Medulla oblongata (tissue), 1 donor: ENCODE measurements around the gene ZNF670.

Experiments used
- DNase-seq: peaks from one replicate; pipeline ENCODE4 v3.0.0-alpha.2; 2015; ENCODE audit errors: extremely low spot score

The ZNF670 gene

DNA sequence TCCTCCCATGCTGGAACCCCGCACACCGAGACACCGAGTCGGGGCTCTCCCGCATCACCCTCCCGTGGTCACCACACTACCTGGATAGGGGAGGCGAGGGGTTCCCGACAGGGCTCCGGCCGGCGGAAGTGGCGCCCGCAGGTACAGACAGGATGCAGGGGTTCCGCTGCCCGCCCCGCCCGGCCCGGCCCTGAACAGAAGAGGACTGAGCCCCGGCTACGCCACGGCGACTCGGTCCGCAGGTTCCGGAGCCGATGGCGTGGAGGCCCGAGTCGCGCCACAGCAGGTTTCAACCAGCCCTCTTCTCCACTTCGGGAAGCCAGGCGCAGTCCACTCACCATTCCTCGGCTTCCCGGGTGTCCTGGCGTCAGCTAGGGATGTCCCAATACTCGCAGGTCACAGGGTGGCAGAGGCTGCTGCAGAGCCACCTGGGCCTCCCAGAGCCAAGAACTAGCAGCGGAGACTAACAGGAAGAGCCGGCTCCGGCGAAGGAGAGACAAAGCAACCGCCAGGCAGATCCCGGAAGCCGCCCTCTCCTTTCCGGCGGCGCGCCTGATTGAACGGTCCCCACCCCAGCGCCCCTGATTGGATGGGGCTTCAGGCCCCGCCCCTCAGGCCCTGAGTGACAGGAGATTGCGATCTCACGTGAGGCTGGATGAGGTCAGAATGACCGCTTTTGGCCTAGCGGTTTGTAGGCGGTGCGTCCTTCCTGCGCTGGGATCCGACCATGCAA, 25.4 kb upstream of the ZNF670 start, which contains the start of gene ZNF669:
ZNF669 (minus strand) TSS at position 498 of the 733 bp plus-strand sequence; CDS start at position 341, 157 bp downstream.
- peak; percentile 99 for DNase-seq

DNA sequence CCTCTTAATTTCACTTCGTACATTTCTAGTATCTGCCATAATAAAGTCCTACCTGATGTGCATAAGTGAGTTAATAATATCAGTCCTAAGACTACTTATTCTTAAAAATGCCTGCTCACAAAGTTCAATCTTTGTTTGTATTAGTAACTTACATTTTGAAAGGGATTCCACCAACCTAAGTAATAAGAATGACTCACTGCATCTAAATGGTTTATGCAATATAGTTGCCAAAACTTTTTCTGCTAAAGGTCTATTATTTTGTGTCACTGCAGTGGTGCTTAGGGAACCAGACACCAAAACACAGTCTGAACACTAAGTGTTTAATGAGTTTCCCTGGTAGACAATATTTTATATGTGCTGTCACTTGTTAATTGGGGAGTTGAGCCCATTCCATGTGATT, 23.8 kb upstream of the ZNF670 start:
- no peak for DNase-seq

DNA sequence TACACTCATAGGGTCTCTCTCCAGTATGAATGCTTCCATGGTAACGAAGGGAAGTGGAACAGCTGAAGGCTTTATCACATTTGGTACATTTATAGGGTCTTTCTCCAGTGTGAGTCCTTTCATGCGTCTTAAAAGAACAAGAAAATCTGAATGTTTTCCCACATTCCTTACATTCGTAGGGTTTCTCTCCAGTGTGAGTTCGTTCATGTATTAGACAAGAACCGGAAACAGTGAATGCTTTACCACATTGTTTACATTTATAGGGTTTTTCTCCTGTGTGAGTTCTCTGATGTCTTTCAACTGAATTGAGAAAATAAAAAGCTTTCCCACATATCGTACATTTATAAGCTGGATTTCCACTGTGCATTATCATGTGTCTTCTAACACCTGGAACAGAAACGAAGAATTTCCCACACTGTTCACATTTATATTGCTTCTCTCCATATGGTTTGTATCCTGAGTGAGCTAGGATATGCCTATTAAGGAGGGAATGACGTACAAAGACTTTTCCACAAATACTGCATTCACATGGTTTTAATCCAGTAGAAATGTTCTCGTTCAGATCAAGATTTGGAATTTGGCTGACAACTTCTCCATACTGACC, 22.2 kb upstream of the ZNF670 start:
- DNase-seq = no peak

DNA sequence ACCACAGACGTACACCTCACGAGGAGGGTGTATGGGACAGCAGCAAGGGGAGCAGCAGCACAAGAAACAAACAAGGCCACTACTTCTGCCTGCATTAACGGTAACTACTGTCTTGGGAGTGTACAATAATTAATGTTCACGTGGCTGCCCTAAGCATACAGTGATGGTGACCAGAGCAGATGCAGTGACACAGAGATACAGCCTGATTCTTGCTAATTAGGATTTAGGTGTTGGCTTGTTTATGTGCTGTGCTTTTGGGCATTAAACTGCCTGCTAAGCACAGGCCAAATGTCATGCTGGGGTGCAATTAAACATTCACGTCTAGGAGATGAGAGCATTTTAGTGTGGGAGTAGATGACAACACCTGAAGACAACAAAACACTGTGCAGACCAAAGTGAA, 18.3 kb upstream of the ZNF670 start:
- DNase-seq = no peak

DNA sequence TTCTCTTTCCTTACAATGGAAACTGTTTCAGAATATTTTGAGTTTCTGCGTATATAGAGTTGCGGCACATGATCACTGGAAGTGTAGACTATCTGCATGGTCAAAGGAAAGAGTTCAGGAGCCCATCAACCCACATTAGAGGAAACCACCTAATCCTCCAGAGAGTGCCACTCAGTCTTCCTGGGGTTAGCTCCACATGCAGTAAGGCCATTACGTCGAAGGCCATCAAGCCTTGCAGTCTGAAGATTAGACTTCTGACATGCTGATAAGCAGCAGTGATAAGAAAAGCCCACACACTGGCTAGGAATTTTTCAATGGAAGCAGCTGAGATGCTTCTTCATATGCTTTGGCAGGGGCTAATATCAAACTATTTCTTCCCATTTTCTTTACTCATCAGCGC, 17.9 kb upstream of the ZNF670 start:
- no peak for DNase-seq

DNA sequence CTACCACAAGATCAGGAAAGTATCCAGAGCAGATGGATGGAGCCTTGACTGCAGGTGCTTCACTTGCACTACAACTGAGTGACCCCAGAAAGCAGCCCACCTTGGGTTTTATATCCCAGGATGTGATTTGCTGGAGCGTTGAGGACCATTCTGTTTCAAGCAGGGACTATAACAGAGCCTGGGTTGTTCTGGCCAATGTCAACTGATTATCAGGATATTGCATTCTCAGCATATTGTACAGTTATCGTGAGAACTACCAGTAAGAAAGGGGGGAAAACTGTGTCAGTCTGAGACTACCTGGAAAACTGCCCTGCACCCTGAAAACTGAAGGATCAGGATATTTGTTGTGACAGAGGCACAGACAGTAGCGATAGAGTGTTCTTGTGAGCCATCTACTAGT, 17.5 kb upstream of the ZNF670 start:
- DNase-seq = no peak

DNA sequence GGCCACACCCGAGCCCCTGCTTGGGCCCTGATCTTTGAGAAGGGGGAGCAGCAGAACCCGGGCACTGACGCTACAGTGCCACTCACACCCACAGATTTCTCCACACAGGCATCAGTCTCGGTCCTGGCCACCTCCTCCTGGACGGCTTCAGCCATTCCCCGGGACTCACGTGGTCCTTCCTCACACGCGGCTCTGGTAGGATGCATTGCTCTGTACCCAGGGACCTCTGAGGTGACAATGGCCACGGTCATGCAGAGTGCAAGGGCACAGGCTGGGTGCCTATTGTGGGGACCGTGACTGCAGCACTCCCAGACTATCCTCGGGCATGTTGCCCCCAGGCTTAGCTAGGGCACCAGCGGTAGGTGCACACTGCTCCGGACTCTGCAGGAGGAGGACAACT, 11.8 kb upstream of the ZNF670 start:
- no peak for DNase-seq

DNA sequence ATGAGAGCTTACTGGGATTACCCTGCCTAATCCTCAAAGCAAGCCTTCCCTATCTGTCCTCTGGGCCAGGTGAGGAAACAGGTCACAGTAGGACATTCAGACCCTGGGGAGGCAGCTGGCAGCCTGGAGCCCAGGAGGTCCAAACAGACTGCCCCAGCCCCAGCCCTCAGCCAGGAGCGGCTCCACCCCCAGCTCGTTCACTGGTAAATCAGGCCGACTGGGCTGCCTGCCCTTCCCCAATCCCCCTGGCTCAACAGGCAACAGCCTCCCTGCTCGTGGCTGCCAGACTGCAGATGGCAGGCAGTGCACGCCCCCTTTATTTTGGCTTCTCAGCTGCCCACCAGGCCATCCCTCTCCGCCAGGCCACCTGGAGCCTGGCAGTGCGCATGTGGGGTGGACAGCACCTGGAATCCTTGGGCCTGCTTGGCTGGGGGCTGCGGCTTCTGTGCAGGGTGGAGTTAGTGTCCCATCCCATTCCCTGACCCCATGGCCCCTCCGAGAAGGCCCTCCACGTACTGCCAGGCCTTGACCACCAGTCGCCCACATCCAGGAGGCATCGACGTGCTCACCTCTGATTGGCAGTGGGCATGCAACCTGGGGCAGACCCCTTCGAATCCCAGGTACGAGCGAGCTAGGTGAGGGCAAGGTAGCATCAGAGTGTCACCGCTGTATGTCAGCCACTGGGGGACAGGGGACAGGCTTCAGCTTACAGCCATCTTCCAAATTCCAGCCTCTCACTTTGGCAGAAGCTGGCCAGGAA, 11.2 kb upstream of the ZNF670 start:
- DNase-seq = no peak

DNA sequence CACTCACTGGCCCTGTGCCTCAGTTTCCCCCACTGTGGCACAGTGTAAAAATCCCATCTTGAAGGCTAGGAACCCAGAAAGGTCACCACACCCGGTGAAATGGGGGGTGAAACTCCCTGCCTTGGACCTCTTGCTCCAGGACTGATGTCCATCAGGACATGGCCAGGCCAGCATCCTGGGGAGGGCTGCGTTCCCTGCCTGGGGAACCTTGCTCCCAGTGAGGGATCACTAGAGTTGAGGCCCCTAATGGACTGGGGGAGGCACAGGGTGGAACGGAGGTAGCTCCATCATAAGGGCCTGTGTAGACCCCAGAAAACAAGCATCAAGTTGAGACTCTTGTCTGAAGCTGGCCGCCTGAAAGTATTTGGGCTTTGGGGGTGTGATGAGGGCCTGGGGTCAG, 10.4 kb upstream of the ZNF670 start:
- no peak for DNase-seq

DNA sequence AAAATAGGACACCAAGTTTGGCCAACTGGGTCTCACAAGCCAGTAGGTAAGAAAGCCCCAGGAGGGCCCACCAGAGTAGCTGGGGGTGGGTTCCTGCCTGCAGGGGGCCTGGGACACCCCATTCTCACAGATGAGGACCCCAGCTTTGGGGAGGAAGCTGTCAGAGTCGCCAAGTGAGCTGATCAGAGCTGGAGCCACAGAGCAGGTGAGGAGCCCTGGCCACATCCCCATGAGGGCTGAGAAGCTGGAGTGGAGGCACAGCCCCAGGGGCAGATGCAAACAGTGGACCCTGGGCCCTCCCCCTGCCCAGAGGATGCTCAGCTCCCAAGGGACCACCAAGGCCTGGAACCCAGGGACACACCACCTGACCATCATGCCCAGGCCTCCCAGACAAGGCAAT, 8.6 kb upstream of the ZNF670 start:
- DNase-seq = no peak

DNA sequence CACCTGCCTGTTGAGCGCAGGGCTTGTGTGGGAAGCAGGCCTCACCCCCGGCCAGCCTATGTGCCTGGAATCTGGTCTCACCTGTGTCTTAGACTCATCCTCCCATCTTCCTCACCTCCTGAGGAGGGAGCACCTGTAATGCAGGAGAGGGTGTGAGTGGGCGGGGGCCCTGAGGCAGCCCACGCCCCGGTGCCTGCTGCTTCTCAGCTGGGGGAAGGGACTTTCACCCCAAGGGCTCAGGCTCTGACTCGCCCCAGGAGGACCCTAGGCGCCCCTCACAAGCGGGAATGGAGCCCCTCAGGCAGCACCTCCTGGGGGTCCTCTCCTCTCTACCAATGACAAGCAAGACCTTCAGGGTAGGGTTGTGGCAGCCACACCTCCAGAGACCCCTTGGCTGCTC, 6.7 kb upstream of the ZNF670 start:
- DNase-seq = no peak

DNA sequence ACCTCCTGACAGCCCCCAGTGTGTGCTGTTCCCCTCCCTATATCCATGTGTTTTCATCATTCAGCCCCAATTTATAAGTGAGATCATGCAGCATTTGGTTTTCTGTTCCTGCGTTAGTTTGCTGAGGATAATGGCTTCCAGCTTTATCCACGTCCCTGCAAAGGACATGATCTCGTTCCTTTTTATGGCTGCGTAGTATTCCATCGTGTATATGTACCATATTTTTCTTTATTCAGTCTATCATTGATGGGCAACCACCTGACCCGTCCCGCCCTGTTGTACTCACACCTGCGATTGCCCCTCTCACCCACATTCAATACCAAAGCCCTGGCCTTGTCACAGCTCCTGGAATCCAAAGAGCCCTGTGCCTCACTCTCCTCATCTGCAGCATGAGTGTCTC, 6.2 kb upstream of the ZNF670 start:
- no peak for DNase-seq

DNA sequence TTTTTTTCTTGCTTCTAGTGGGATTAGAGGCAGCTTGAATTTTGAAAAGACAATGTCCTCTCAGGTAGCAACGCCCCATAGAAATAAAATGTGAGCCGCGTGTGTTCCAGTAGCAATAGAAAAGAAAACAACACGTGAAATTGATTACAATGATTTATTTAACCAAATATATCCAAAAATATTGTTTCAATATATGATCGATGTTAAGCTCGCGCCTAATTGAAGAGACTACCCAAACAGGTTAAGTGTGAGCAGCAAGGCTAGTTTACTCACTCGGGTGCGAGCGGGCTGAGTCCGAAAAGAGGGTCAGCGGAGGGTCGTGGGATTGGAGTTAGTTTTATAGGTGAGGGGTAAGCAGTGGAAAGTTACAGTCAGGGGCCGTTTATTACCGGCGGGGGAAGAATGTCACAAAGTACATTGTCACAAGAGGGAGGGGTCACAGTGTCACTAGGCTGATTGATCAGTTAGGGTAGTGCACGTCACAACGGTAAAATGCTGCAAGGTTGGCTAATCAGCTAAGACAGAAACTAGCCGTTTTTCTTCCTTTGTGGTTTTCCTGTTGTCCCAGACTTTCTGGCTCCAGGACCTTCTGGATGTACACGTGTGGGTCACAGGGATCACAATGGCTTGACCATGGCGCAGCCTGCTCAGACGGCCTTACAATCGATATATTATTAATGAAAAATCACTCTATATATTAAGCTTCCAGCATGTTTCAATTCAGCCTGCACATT, 697 bp upstream of the ZNF670 start:
- DNase-seq = peak; percentile 3

DNA sequence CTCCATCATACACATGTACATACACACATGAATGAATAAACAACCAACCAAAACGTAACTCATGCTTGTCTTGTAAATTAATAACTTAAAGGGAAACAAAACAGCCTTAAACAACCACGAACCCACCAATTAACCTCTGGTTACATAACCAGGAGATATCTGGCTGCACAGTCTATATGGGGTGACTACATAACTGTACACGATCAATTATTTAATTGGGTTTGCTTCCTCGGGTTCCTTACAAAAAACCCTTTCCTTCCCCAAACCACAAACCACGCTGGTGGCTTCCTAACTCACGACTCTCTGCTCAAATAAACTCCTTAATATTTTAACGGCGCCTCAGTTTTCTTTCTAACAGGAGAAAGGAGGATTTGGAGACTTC, 744 bp downstream of the ZNF670 start:
- DNase-seq = no peak

DNA sequence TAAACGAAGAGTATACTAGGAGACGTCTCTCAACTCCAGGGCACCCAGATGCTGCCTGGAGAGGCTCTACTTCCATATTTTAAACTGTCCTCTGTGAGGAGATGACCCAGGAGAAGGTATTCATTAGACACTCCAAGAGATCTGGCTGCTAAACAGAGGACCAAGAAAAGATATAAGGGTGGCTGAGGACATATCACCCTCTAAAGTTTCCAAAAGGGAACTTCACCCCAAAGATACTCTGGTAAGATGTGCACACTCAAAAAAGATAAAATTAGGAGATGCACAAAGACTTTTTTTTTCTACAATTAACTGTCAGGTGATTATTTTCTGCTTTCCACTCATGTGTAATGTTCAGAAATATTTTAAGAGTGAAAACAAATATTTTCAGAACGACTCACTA, 1.4 kb downstream of the ZNF670 start:
- DNase-seq = no peak

DNA sequence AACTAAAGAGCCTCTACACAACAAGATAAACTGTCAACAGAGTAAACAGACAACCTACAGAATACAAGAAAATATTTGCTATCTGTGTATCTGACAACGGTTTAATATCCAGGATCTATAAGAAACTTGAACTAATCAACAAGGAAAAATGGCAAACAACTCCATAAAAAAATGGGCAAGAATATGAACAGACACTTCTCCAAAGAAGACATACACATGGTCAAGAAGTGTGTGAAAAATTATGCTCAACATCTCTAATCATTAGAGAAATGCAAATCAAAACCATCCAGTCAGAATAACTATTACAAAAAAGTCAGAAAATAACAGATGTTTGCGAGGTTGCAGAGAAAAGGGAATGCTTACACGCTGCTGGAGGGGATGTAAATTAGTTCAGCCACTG, 8.0 kb downstream of the ZNF670 start:
- no peak for DNase-seq

DNA sequence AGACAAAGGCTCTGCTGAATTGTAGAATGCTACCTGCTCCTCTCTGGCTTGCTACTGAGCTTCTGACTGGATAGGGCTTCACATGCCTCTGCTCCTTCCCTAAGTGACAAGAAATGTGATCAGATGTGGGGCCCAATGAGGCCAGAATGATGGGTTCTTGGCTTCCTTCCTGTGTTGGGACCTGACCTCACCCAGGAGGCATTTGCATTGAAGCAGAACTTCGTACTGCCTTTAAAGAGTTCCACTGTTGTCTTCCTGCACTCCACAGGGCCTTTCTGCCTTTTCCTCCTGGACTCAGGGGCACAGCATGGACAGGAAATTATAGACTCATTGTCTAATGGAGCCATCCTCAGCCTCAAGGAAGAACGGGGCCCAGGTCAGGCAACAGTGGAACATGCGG, 14.3 kb downstream of the ZNF670 start:
- DNase-seq = no peak

DNA sequence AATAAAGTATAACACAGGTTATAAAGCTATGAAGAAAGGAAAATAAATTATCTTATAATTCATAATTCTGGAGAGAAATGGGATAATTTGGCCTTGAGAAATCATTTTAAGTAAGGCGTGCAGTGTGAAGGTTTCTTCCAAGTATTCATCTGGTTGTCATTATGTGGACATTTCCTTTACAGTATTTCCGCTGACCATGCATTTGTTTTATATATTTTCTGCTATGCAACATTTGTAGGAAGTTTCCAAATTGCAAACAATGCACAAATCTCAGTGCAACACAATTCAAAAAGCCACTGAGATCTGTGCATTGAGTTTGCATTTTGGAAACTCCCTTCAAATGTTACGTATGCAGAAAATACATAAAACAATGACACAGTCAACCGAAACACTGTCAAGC, 17.8 kb downstream of the ZNF670 start:
- no peak for DNase-seq

DNA sequence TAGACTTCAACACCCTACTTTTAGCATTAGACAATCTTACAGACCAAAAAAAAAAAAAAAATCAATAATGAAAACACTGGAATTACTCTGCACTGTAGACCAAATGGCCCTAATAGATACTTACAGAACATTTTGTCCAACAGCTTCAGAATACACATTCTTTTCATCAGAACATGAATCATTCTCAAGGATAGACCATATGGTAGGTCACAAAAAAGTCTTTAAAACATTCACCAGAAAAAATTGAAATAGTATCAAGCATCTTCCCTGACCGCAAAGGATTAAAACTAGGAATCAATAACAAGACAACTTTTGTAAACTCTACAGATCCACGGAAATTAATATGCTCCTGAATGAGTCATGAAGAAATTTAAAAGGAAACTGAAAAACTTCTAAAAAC, 22.5 kb downstream of the ZNF670 start:
- no peak for DNase-seq

DNA sequence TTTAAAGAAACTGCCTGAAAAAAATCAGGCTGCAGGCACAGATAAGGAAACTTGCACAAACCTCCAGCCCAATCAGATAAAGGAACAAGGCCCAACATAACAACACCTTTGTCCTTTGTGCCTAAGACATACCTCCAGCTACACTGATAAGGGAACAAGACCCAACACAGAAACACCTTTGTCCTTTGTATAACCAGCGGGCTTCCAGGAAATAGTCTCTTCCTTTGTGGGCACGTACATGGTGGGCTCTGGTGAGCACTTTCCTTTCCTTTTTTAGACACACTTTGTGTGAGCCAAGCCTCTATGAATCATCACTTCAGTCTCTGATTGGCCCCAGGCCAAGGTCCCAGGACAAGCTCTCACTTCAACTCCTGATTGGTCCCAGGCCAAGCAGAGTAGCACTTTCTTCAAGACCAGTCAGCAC, 23.6 kb downstream of the ZNF670 start:
- no peak for DNase-seq

DNA sequence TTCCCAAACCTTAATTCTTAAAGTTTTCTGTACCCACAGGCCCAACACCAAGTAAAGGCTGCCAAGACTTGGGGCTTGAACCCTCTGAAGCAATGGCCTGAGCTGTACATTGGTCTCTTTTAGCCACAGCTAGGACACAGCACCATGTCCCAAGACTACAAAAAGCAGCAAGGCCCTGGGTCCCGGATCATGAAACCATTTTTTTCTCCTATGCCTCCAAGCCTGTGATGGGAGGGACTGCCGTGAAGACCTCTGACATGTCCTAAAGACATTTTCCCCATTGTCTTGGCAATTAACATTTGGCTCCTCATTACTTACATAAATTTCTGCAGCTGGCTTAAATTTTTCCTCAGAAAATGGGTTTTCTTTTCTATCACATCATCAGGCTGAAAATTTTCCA, 30.9 kb downstream of the ZNF670 start:
- DNase-seq = no peak

DNA sequence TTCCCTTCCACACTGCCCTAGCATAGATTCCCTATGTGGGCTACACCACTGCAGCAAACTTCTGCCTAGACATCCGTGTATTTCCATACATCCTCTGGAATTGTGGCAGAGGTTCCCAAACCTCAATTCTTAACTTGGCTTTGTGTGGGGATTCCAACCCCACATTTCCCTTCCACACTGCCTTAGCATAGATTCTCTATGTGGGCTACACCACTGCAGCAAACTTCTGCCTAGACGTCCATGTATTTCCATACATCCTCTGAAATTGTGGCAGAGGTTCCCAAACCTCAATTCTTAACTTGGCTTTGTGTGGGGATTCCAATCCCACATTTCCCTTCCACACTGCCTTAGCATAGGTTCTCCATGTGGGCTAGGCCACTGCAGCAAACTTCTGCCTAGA, 31.4 kb downstream of the ZNF670 start:
- DNase-seq = no peak
